Neural progenitor cell (in vitro differentiated cells): Measurements from ENCODE around the gene TBC1D32. TPM values are rescaled to one million over a fixed set of nuclear protein-coding genes. Genes with fewer than 3 reads are reported as not detected.

Experiments
- DNase-seq: peaks from one replicate; pipeline ENCODE4 v3.0.0-alpha.2; 2016; ENCODE audit warnings: low spot score
- H2AFZ ChIP-seq: fragments of 200-600 bp; sonication (generic); replicated peaks from 2 replicates; pipeline ENCODE4 v1.6.1; 2016; ENCODE audit warnings: antibody characterized with exemption
- H3F3A ChIP-seq: fragments of 200-600 bp; sonication (generic); 2 replicates; pipeline ENCODE4 v1.6.1; 2016; ENCODE audit warnings: antibody characterized with exemption, low read depth
- H3K27ac ChIP-seq: fragments of 200-600 bp; sonication (generic); 2 replicates; pipeline ENCODE4 v1.5.1; 2016; ENCODE audit warnings: mild to moderate bottlenecking
- H3K27me3 ChIP-seq: fragments of 200-600 bp; sonication (generic); 2 replicates; pipeline ENCODE4 v1.6.1; 2016; ENCODE audit warnings: mild to moderate bottlenecking, moderate library complexity
- H3K36me3 ChIP-seq: fragments of 200-600 bp; sonication (generic); 2 replicates; pipeline ENCODE4 v1.5.1; 2016
- H3K4me1 ChIP-seq: fragments of 200-600 bp; sonication (generic); 2 replicates; pipeline ENCODE4 v1.6.1; 2016; ENCODE audit warnings: mixed run types
- H3K4me2 ChIP-seq: fragments of 200-600 bp; sonication (generic); 2 replicates; pipeline ENCODE4 v1.6.1; 2016
- H3K4me3 ChIP-seq: fragments of 200-600 bp; sonication (generic); 2 replicates; pipeline ENCODE4 v1.5.1; 2016
- H3K79me2 ChIP-seq: fragments of 200-600 bp; sonication (generic); 2 replicates; pipeline ENCODE4 v1.6.1; 2016; ENCODE audit warnings: low read depth
- H3K9ac ChIP-seq: fragments of 200-600 bp; sonication (generic); 2 replicates; pipeline ENCODE4 v1.6.1; 2016
- H3K9me3 ChIP-seq: fragments of 200-600 bp; sonication (generic); 2 replicates; pipeline ENCODE4 v1.5.1; 2016; ENCODE audit warnings: low read depth
- H4K20me1 ChIP-seq: fragments of 200-600 bp; sonication (generic); 2 replicates; pipeline ENCODE4 v1.6.1; 2016; ENCODE audit warnings: low read depth
- H3K27ac Mint-ChIP-seq: 3 replicates; pipeline ENCODE4 v1.8.0; 2021; ENCODE audit warnings: mixed read lengths
- H3K27me3 Mint-ChIP-seq: 2 replicates; pipeline ENCODE4 v1.8.0; 2022; ENCODE audit warnings: low read depth, mild to moderate bottlenecking, inconsistent platforms, moderate library complexity, mixed read lengths; ENCODE audit not compliant: insufficient read depth
- H3K36me3 Mint-ChIP-seq: 3 replicates; pipeline ENCODE4 v1.8.0; 2021; ENCODE audit warnings: mixed read lengths
- H3K4me1 Mint-ChIP-seq: 3 replicates; pipeline ENCODE4 v1.8.0; 2021; ENCODE audit warnings: mixed read lengths
- H3K4me3 Mint-ChIP-seq: 3 replicates; pipeline ENCODE4 v1.8.0; 2021; ENCODE audit warnings: mild to moderate bottlenecking, moderate library complexity, mixed read lengths
- H3K9me3 Mint-ChIP-seq: 3 replicates; pipeline ENCODE4 v1.8.0; 2020; ENCODE audit warnings: mixed read lengths
- CTCF ChIP-seq: fragments of 200-600 bp; sonication (generic); IDR thresholded peaks from 2 replicates; pipeline ENCODE4 v1.5.1; 2017; ENCODE audit warnings: antibody characterized with exemption, mild to moderate bottlenecking
- EZH2 ChIP-seq: fragments of 200-600 bp; sonication (generic); IDR thresholded peaks from 2 replicates; pipeline ENCODE4 v1.6.1; 2017; ENCODE audit warnings: antibody characterized with exemption, mild to moderate bottlenecking, moderate library complexity
- EZH2phosphoT487 ChIP-seq: fragments of 200-600 bp; sonication (generic); IDR thresholded peaks from 2 replicates; pipeline ENCODE4 v1.6.1; 2017; ENCODE audit warnings: antibody characterized with exemption
- total RNA-seq: library from RNA; depleted of rRNA; stranded (reverse); fragments of >200 nt; gene quantifications from 2 replicates; pipeline ENCODE4 v1.2.3, GENCODE V29; 2015; ENCODE audit warnings: low replicate concordance

TBC1D32 gene
- total RNA-seq, 1 donor from 2014 or later, result 29.7 TPM

- Histone ChIP-seq H3K36me3 (no peaks in the 10 kb centered on the region), H3K9ac (no peak overlapping the region), H3K9me3 (no peaks in the 10 kb centered on the region), H3K4me2 (no peak overlapping the region), H4K20me1 (no peaks in the 10 kb centered on the region), H3F3A (no peaks in the 10 kb centered on the region), H3K27ac (no peak overlapping the region), H3K27me3 (no peaks in the 10 kb centered on the region), H2AFZ (no peak overlapping the region), H3K4me1 (no peaks in the 10 kb centered on the region), H3K4me3 (no peak overlapping the region), H3K79me2 (no peaks in the 10 kb centered on the region)
- Mint-ChIP-seq H3K9me3 (peaks cover 5% of the 10 kb centered on the region), H3K4me3 (no peak overlapping the region), H3K27ac (no peak overlapping the region), H3K4me1 (no peaks in the 10 kb centered on the region), H3K36me3 (no peaks in the 10 kb centered on the region), H3K27me3 (no peaks in the 10 kb centered on the region)
- no peak for DNase-seq
- TF ChIP-seq EZH2 (no peak), EZH2phosphoT487 (no peak), CTCF (no peak)
These were observed 227.3 kb downstream of the TBC1D32 start for GRCh38 chr6:121106962-121107361.

- TF ChIP-seq CTCF (no peak), EZH2phosphoT487 (no peak), EZH2 (no peak)
- no peak overlapping the region for H3K27ac ChIP-seq
- H3F3A ChIP-seq, result no peaks in the 10 kb centered on the region
- H3K4me2 ChIP-seq, result no peak overlapping the region
- Mint-ChIP-seq H3K9me3 (peaks cover 8% of the 10 kb centered on the region), H3K4me3 (no peak overlapping the region), H3K27me3 (no peaks in the 10 kb centered on the region), H3K27ac (no peak overlapping the region), H3K4me1 (no peaks in the 10 kb centered on the region), H3K36me3 (peaks cover 3% of the 10 kb centered on the region)
- H3K79me2 ChIP-seq, result no peaks in the 10 kb centered on the region
- no peak overlapping the region for H3K4me3 ChIP-seq
- peak; percentile 18 for DNase-seq
- H2AFZ ChIP-seq, result no peak overlapping the region
- H3K9ac ChIP-seq, result no peak overlapping the region
- no peaks in the 10 kb centered on the region for H3K27me3 ChIP-seq
- H3K36me3 ChIP-seq, result no peaks in the 10 kb centered on the region
- H3K4me1 ChIP-seq, result no peaks in the 10 kb centered on the region
- no peaks in the 10 kb centered on the region for H3K9me3 ChIP-seq
- no peaks in the 10 kb centered on the region for H4K20me1 ChIP-seq
These were observed 228.8 kb downstream of the TBC1D32 start for GRCh38 chr6:121105461-121105860.

GRCh38 chr6:121093928-121094327, 240.4 kb downstream of the TBC1D32 start:
- H3K36me3 Mint-ChIP-seq, result no peaks in the 10 kb centered on the region
- H3K36me3 ChIP-seq, result no peaks in the 10 kb centered on the region
- no peaks in the 10 kb centered on the region for H3K27me3 Mint-ChIP-seq
- H3K4me3 Mint-ChIP-seq, result no peak overlapping the region
- H2AFZ ChIP-seq, result no peak overlapping the region
- no peaks in the 10 kb centered on the region for H3F3A ChIP-seq
- H3K4me2 ChIP-seq, result no peak overlapping the region
- no peaks in the 10 kb centered on the region for H3K4me1 Mint-ChIP-seq
- no peaks in the 10 kb centered on the region for H3K4me1 ChIP-seq
- no peak overlapping the region for H3K4me3 ChIP-seq
- TF ChIP-seq EZH2phosphoT487 (no peak), CTCF (no peak)
- no peaks in the 10 kb centered on the region for H3K79me2 ChIP-seq
- H4K20me1 ChIP-seq, result no peaks in the 10 kb centered on the region
- no peaks in the 10 kb centered on the region for H3K9me3 ChIP-seq
- no peak overlapping the region for H3K27ac ChIP-seq
- H3K27me3 ChIP-seq, result no peaks in the 10 kb centered on the region
- H3K9ac ChIP-seq, result no peak overlapping the region
- no peaks in the 10 kb centered on the region for H3K9me3 Mint-ChIP-seq
- H3K27ac Mint-ChIP-seq, result no peak overlapping the region
- DNase-seq, result no peak

- Histone ChIP-seq H3K4me1 (no peaks in the 10 kb centered on the region), H3K79me2 (no peaks in the 10 kb centered on the region), H3K9ac (no peak overlapping the region), H3K4me2 (no peak overlapping the region), H3K4me3 (no peak overlapping the region), H3K9me3 (no peaks in the 10 kb centered on the region), H3K27me3 (no peaks in the 10 kb centered on the region), H3F3A (no peaks in the 10 kb centered on the region), H4K20me1 (no peaks in the 10 kb centered on the region), H2AFZ (no peak overlapping the region), H3K27ac (no peak overlapping the region), H3K36me3 (no peaks in the 10 kb centered on the region)
- DNase-seq, result no peak
- Mint-ChIP-seq H3K4me1 (peaks cover 2% of the 10 kb centered on the region), H3K27me3 (no peaks in the 10 kb centered on the region), H3K27ac (no peak overlapping the region), H3K4me3 (no peak overlapping the region), H3K36me3 (no peaks in the 10 kb centered on the region), H3K9me3 (no peaks in the 10 kb centered on the region)
- no peak for TF ChIP-seq CTCF
These were observed 243.8 kb downstream of the TBC1D32 start for GRCh38 chr6:121090492-121090891.
